ENCODE data around the gene DOK1.

Gene DOK1

GRCh38 chr2:74603282-74604000 is 48.9 kb downstream of the DOK1 start:
- DNase-seq = no peak

DNA sequence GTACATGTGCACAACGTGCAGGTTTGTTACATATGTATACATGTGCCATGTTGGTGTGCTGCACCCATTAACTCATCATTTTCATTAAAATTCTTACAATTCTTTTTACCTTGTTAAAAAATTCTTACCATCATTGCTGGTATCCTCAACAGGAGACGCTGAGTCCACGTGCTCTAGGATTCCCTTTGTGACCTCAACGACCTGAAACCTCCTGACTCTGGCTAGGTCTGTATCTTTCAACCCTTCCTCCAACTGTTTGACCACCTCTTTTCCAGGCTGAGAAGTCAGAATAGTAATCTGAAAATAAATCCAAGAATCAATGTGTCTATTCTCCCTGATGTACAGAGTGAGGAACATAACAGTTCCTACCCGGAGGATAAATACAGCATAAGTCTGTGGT is 52.4 kb downstream of the DOK1 start:
- no peak for DNase-seq

Measured in activated CD4-positive, CD25-positive, alpha-beta regulatory T cell treated with anti-CD3 and anti-CD28 coated beads, Interleukin-2, amount 50 U/mL, for 72 hours (primary cell).